HL-60/S4 treated with phorbol 12-myristate 13-acetate at 8.2 ng/mL for 4 days and 3 days (cell line): ENCODE data around the gene NTSR1.

Experiments
- in situ Hi-C: fragments of 300-500 bp; cut with MboI; formaldehyde crosslinking; loops from 2 replicates; pipeline ENCODE4 v1.15.0; 2022; ENCODE audit warnings: low sequenced_read_pairs

Gene NTSR1

GRCh38 chr20:62809530-62810428 is 101.1 kb downstream of the NTSR1 start:
- in situ Hi-C loops = no loop called here

GRCh38 chr20:62811320-62811719 is 102.7 kb downstream of the NTSR1 start:
- in situ Hi-C loops = no loop called here

- in situ Hi-C loops = no loop called here
Observed at GRCh38 chr20:62811720-62812119, 103.1 kb downstream of the NTSR1 start.
